IPS-18c (cell line): Measurements from ENCODE around the gene SELP.
"Not testable (repeated sequence)": the region's sequence is repeated elsewhere in the genome, so short reads cannot be mapped to it uniquely, and the experiment has no call there.

ENCODE experiments used
- H3K4me3 ChIP-seq: 2 replicates; pipeline ENCODE4 v1.7.0; 2013; ENCODE audit warnings: low read depth, mild to moderate bottlenecking, low read length, moderate library complexity; ENCODE audit not compliant: insufficient read depth
- H3K9me3 ChIP-seq: one replicate; pipeline ENCODE4 v1.6.1; 2013; ENCODE audit warnings: mild to moderate bottlenecking, low read length, moderate library complexity; ENCODE audit not compliant: control insufficient read depth, insufficient read depth

SELP gene

DNA sequence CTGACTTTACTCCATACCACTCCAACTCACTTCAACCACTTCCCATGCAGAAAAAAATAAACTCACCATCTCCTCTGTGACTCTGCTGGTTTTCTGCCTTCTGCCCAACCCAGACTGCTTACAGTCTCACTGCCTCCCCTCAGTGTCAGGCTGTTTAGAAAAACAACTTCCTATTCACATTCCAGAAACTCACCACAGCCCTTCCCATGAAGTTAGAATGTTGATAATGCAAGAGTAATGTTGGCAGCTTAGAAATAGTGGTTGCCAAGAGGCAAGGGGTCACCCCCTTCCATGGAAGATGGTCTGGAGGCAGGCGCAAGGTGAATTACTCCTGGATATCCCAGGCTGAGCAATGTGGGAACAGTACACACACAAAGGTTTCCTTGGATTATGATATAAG lies at the start of gene SELP:
TSS of gene SELP (minus strand) at position 119 of the 400 bp plus-strand sequence. CDS start at position 69, 50 bp downstream.
- H3K4me3 ChIP-seq: no peak within 1 kb of the TSS
- H3K9me3 ChIP-seq: no peaks in the 10 kb centered on the region

DNA sequence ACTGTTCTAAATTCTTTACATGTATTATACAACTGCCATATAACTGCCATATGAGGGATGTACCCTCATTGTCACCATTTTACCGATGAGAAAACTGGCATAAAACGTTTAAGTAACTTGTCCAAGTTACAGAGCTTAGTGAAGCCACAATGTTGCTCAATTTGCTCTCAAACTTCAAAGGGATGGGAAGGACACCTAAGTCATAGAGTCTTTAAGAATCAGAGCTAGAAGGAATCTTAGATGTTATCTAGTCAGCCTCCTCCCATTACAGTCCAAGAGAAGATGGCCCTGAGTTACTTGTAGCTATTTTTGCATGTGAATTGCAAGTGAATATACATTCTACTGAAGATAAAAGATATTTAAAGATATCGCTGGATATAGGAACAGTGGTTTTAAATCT lies 49.8 kb upstream of the SELP start:
- H3K9me3 ChIP-seq: peaks cover 7% of the 10 kb centered on the region
- H3K4me3 ChIP-seq: no peak overlapping the region

DNA sequence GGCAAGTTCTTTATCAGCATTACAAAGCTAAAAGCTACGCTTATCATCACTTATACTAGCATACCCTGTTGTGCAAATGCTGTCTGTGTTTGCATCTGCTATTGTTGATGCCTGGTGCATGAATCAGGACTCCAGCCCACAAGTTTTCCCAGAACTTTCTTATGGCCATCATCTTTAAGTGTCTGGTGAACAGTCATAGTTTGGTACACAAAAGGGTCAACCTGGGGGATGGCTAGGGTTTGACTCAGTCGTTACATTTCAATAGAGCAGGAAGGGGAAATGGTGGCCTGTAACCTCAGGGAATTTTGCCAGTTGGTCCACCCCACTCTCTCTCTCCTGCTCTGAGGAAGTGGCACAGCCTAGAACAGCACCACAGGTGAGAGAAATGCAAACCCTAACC lies 46.1 kb upstream of the SELP start:
- Histone ChIP-seq H3K9me3 (peaks cover 2% of the 10 kb centered on the region), H3K4me3 (no peak overlapping the region)

DNA sequence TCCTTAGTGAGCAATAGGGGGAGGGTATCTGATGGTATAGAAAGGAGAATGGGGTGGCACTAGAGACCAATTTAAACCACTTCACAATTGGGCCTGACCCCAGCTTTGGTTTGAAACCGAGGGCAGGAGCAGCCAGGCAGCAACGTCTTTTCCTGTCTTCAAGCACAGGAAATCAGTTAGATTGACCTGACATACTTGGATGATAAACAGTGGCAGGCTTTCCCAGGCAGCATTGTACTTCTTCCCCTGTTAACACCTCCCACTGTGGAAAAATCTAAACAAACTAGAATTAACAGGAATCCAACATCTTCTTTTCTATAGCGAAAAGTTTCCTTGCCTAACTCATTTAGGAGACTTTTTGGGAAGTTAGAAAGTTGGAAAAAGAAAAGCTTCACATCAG lies 40.9 kb upstream of the SELP start:
- H3K4me3 ChIP-seq: no peak overlapping the region
- H3K9me3 ChIP-seq: peaks cover 2% of the 10 kb centered on the region

DNA sequence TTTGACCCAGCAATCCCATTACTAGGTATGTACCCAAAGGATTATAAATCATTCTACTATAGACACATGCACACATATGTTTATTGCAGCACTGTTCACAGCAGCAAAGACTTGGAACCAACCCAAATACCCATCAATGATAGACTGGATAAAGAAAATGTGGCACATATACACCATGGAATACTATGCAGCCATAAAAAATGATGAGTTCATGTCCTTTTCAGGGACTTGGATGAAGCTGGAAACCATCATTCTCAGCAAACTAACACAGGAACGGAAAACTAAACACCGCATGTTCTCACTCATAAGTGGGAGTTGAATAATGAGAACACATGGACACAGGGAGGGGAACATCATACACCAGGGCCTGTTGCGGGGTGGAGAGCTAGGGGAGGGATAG lies 40.3 kb upstream of the SELP start:
- not testable (repeated sequence) for H3K4me3 ChIP-seq, H3K9me3 ChIP-seq

DNA sequence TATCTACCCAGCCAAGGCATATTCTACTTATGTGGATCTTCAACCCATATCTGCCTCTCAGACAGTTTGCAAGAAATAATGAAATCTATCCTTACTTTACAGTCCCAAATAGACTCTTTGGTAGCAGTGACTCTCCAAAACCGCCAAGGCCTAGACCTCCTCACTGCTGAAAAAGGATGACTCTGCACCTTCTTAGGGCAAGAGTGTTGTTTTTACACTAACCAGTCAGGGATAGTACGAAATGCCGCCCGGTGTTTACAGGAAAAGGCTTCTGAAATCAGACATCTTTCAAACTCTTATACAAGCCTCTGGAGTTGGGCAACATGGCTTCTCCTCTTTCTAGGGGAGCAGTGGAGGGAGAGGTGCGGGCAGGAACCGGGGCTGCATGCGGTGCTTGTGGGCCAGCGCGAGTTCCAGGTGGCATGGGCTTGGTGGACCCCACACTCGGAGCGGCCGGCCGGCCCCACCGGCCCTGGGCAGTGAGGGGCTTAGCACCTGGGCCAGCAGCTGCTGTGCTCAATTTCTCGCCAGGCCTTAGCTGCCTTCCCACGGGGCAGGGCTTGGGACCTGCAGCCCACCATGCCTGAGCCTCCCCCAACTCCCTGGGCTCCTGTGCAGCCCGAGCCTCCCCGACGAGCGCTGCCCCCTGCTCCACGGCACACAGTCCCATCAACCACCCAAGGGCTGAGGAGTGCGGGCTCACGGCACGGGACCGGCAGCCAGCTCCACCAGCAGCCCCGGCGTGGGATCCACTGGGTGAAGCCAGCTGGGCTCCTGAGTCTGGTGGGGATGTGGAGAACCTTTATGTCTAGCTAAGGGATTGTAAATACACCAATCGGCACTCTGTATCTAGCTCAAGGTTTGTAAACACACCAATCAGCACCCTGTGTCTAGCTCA lies 38.0 kb upstream of the SELP start:
- H3K4me3 ChIP-seq, H3K9me3 ChIP-seq: not testable (repeated sequence)

DNA sequence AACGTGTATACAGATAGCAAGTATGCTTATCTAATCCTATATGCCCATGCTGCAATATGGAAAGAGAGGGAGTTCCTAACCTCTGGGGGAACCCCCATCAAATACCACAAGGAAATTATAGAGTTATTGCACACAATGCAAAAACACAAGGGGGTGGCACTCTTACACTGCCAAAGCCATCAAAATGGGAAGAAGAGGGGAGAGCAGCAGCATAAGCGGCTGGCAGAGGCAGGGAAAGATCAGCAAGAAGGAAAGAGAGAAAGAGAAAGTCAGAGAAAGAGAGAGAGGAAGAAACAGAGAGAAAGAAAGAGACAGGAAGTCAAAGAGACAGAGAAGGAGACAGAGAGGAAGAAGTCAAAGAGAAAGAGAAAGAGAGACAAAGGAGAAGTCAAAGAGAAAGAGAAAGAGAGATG lies 37.3 kb upstream of the SELP start:
- H3K9me3 ChIP-seq, H3K4me3 ChIP-seq: not testable (repeated sequence)

DNA sequence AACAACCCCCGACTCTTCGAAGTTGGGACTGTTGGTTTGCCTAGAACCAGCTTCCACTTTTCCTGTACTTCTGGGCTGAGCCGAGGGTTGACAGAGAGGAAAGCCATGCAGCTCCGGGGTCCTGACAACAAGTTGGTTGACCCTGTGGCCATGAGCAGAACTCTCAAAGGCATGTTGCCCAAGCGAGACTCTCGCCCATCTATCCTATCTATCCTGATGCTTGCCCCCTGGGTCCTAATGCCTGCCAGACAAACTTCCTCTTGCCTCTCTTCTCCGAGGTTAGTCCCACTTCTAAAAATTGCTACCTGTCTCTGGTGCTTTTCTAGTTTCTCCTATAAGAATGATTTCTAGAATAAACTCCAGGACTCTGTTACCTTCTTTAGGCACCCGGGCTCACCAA lies 32.8 kb upstream of the SELP start:
- H3K4me3 ChIP-seq, H3K9me3 ChIP-seq: not testable (repeated sequence)

DNA sequence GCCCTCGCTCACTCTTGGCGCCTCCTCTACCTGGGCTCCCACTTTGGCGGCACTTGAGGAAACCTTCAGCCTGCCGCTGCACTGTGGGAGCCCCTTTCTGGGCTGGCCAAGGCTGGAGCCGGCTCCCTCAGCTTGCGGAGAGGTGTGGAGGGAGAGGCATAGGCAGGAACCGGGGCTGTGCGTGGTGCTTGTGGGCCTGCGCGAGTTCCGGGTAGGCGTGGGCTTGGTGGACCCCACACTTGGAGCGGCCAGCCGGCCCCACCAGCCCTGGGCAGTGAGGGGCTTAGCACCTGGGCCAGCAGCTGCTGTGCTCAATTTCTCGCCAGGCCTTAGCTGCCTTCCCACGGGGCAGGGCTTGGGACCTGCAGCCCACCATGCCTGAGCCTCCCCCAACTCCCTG lies 31.1 kb upstream of the SELP start:
- H3K4me3 ChIP-seq, H3K9me3 ChIP-seq: not testable (repeated sequence)

DNA sequence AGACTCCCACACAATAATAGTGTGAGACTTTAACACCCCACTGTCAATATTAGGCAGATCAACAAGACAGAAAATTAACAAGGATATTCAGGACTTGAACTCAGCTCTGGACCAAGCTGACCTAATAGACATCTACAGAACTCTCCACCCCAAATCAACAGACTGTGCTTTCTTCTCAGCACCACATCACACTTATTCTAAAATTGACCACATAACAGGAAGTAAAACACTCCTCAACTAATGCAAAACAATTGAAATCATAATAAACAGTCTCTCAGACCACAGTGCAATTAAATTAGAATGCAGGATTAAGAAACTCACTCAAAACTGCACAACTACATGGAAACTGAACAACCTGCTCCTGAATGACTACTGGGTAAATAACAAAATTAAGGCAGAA lies 28.9 kb upstream of the SELP start:
- not testable (repeated sequence) for H3K4me3 ChIP-seq, H3K9me3 ChIP-seq

DNA sequence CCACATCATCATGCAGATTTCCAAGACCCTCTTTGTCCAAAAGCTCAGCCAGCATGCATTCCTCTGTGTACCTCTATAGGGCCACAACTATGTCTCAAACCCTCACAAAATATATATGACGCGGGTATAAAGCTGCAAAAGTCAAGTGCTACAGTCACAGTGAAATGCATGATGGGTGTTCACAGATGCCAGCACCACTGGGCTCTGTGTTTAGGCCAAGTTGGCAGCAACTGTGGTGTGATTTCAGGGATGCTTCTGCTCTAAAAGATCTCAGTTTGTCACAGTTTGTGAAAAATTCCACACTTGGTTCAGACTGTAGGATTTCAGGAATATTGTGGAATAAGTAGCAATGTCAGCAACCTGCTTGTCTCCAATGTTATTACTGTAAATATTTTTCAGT lies 23.9 kb upstream of the SELP start:
- no peaks in the 10 kb centered on the region for H3K9me3 ChIP-seq

DNA sequence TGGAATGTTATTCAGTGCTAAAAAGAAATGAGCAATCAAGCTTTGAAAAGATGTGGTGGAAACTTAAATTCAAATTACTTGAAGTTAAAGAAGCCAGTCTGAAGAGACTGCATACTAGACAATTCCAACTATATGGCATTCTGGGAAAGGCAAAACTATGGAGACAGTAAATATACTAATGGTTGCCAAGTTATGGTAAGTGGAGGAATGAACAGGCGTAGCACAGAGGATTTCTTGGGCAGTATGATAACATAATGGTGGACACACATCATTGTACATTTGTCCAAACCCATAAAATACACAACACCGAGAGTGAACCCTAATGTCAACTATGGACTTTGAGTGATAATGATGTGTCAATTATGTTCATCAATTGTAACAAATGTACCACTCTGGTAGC lies 21.1 kb upstream of the SELP start:
- no peaks in the 10 kb centered on the region for H3K9me3 ChIP-seq
- H3K4me3 ChIP-seq: no peak overlapping the region

More for the DNA sequence above, 23.9 kb upstream of the SELP start:
- H3K4me3 ChIP-seq: no peak overlapping the region

DNA sequence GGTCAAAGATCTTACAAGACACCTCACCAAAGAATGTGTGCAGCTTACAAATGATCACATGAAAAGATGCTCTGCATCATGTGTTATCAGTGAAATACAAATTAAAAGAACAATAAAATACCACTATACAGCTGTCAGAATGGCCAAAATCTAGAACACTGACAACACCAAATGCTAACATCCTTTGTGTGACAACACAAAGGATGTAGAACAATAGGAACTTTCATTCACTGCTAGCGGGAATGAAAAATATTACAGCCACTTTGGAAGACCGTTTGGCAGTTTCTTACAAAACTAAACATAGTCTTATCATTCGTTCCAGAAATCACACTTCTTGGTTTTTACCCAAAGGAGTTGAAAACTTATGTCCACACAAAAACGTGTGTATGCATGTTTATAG lies 20.6 kb upstream of the SELP start:
- Histone ChIP-seq H3K9me3 (no peaks in the 10 kb centered on the region), H3K4me3 (no peak overlapping the region)

DNA sequence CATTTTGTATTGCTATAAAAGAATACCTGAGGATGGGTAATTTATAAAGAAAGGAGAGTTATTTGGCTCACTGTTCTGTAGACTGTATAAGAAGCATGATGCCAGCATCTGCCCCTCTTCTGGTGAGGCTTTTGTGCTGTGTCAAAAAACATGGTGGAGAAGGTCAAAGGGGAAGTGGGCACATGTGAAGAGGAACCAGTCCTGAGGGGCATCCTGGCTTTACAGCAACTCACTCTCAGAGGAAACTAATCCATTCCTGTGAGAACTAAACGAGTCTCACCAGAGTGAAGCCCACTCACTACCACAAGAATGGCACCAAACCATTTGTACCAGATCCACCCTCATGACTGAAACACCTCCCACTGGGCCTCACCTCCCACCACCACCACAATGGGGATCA lies 18.8 kb upstream of the SELP start:
- H3K4me3 ChIP-seq: no peak overlapping the region
- no peaks in the 10 kb centered on the region for H3K9me3 ChIP-seq

DNA sequence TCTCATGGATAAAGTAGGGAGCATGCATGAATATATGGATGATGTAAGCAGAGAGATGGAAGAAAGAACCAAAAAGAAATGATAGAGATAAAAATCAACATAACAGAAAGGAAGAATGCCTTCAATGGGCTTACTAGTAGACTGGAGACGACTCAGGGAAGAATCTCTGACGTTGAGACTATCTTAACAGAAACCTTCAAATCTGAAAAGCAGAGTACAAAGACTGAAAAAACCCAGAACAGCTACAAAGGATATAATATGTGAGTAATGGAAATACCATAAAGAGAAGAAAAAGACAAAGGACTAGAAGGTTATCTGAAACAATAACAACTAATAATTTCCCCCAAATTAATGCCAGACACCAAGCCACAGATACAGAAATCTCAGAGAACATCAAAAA lies 18.3 kb upstream of the SELP start:
- Histone ChIP-seq H3K9me3 (no peaks in the 10 kb centered on the region), H3K4me3 (no peak overlapping the region)

DNA sequence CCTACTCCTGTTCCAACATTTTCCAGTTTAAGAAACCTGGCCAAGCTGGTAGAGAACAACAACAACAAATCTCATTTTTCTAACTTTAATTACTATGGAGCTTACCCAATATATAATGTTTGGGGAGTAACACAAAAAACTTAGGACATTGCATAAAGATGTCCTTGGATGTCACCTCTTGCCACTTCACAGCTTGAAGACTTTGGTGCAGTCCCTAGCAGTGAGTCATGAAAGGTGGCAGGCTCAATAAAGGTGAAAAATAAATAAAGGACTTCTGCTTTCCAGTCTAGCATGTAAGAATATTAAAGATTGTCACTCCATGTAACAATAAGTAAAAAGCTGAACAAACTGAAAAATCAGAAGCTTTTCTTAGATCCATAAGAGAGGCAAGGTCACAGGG lies 17.6 kb upstream of the SELP start:
- H3K9me3 ChIP-seq: peaks cover 2% of the 10 kb centered on the region

DNA sequence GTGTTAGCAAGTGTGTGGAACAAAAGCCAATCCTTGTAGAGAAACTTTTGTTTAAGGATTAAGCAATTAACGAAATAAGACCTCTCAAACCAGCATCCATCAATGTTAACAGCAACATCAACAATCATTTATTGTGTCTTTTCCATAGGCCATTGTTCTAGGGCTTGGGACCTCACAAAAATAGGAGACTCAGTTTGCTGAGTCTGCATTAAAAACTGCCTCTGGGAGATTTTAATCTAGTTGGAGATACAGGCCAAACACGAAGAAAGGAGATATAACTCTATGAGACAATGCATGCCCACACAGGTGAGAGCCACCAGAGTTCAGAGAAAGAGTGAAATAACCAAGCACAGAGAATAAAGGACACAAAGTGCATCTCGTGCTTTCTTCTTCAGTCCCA lies 14.4 kb upstream of the SELP start:
- no peak overlapping the region for H3K4me3 ChIP-seq
- H3K9me3 ChIP-seq: peaks cover 2% of the 10 kb centered on the region

More for the DNA sequence above, 17.6 kb upstream of the SELP start:
- H3K4me3 ChIP-seq: no peak overlapping the region

DNA sequence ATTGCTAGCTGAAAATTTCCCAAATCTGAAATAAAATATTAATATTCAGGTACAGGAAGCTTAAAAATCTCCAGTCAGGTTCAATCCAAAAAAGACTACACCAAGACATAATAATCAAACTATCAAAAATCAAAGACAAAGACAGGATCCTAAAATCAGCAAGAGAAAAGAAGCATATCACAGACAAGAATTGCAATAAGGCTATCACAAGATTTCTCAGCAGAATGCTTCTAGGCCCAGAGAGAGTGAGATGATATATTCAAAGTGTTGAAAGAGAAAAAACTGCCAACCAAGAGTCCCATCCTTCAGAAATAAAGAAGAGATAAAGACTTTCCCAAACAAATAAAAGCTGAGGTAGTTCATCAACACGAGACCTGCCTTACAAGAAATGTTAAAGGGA lies 5.0 kb upstream of the SELP start:
- H3K4me3 ChIP-seq: no peak overlapping the region
- no peaks in the 10 kb centered on the region for H3K9me3 ChIP-seq

DNA sequence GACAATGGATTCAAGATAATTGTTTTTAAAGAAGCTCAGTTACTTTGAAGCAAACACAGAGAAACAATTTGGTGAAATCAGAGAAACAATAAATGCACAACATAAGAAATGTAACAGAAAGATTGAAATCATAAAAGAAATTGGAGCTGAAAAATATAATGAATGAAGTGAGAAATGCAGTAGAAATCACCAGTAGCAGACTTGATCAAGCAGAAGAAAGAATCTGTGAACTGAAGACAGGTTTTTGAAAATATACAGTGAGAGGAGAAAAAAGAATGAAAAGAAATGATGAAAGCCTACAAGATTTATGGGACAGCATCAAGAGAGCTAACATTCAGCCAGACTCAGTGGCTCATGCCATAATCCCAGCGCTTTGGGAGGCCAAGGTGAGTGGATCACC lies 4.2 kb upstream of the SELP start:
- H3K9me3 ChIP-seq: no peaks in the 10 kb centered on the region
- no peak overlapping the region for H3K4me3 ChIP-seq
